Retinal pigment epithelial cell (primary cell): Measurements from ENCODE around the gene EPS8L3.
A peak's percentile ranks its signal among the peaks of the same experiment; 100 is the strongest.
"Not testable (repeated sequence)": the region's sequence is repeated elsewhere in the genome, so short reads cannot be mapped to it uniquely, and the experiment has no call there.

Experiments
- DNase-seq: peaks from one replicate; pipeline ENCODE4 v3.0.0-alpha.2; 2010; ENCODE audit warnings: low read depth
- H3K4me3 ChIP-seq: 2 replicates; pipeline ENCODE4 v1.5.1; 2011; ENCODE audit warnings: mild to moderate bottlenecking, low read length, control low read depth, moderate library complexity
- CTCF ChIP-seq: conservative IDR thresholded peaks from 2 replicates; pipeline ENCODE4 v1.5.1; 2011; ENCODE audit warnings: low read depth, low read length, control low read depth, inconsistent platforms

EPS8L3 gene

GRCh38 chr1:109716570-109717090 lies 47.1 kb downstream of the EPS8L3 start:
- no peak for DNase-seq
- no peak for TF ChIP-seq CTCF

GRCh38 chr1:109716121-109716520 lies 47.6 kb downstream of the EPS8L3 start:
- no peak for DNase-seq
- H3K4me3 ChIP-seq = no peak overlapping the region
- TF ChIP-seq CTCF = no peak

More at GRCh38 chr1:109716570-109717090, 47.1 kb downstream of the EPS8L3 start:
- no peak overlapping the region for H3K4me3 ChIP-seq

GRCh38 chr1:109714661-109715372 lies 48.9 kb downstream of the EPS8L3 start:
- DNase-seq = no peak
- H3K4me3 ChIP-seq = no peak overlapping the region
- TF ChIP-seq CTCF = no peak

GRCh38 chr1:109713636-109714035 lies 50.1 kb downstream of the EPS8L3 start:
- no peak for TF ChIP-seq CTCF
- DNase-seq = no peak
- no peak overlapping the region for H3K4me3 ChIP-seq

DNA sequence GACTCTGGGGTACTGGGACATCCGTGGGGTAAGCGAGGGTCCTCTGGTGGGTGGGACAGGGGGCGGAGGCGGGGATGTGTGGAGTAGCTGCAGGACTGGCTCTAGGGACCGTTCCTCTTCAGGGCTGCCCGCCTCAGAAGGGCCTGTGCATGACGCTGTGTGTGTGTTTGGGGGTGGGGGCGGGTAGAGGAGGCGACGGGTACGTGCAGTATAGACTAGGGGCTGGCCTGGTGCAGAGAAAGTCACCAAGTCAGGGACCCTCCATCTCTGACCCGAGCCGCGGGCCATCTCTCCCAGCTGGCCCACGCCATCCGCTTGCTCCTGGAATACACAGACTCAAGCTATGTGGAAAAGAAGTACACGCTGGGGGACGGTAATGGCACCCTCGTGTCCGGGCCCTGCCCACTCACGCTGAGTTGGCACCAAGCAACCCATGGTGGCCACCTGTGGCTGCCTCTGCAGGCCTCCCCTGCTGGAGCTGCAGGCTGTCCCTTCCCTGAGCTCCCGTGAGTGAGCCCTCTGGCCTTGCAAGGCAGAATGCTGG lies 51.3 kb downstream of the EPS8L3 start:
- TF ChIP-seq CTCF = no peak
- no peak for DNase-seq
- H3K4me3 ChIP-seq = peak overlapping the region; percentile 15

- H3K4me3 ChIP-seq = peak within 1 kb of the TSS; percentile 15
- not testable (repeated sequence) for DNase-seq
Measured at GRCh38 chr1:109711593-109712320, 52.0 kb downstream of the EPS8L3 start, which contains the start of gene GSTM5. Gene GSTM5, plus strand, starts transcription at chr1:109712251. Its CDS starts 62 bp downstream, at chr1:109712313.

DNA sequence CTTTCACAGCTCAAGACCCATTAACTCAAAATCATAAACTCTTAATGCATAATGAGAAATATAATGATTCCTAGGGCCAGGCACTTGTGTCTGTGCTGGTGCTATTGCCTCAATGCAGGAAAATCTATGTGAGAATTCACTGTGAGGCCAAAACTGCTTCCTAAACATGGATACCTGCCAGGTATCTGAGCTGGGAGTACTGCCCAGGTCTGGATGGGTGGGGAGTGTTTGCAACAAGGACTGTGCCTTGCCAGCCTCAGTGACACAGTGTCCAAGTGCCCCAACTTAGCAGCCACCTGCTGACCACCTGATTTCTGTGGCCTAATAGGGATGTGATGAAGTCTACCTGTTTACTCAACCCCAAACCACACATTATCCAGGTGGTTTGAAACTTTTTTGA lies 53.9 kb downstream of the EPS8L3 start:
- not testable (repeated sequence) for H3K4me3 ChIP-seq, DNase-seq

DNA sequence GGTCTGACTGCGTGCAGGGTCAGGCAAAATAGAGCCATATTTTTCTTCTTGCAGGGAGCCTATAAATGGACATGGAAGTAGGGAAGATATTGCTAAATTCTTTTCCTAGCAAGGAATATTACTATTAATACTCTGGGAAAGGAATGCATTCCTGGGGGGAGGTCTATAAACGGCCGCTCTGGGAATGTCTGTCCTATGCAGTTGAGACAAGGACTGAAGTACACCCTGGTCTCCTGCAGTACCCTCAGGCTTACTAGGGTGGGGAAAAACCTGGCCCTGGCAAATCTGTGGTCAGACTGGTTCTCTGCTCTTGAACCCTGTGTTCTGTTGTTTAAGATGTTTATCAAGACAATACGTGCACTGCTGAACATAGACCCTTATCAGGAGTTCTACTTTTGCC lies 54.8 kb downstream of the EPS8L3 start:
- not testable (repeated sequence) for DNase-seq, H3K4me3 ChIP-seq
